ENCODE data around the gene LMAN1. TPM values are rescaled to one million over a fixed set of nuclear protein-coding genes. Genes with fewer than 3 reads are reported as not detected.
A peak's percentile ranks its signal among the peaks of the same experiment; 100 is the strongest.

LMAN1 gene
- total RNA-seq, 1 donor from 2014 or later = 148 TPM

- no peak overlapping the region for H3K27ac Mint-ChIP-seq
- H3K36me3 Mint-ChIP-seq (ENCODE audit: low read depth) = no peaks in the 10 kb centered on the region
- no peak overlapping the region for H3K4me3 Mint-ChIP-seq
- intact Hi-C loops (cut with micrococcal nuclease) = no loop called here
- no peaks in the 10 kb centered on the region for H3K9me3 Mint-ChIP-seq
- peaks cover 8% of the 10 kb centered on the region for H3K4me1 Mint-ChIP-seq
- H3K27me3 Mint-ChIP-seq = peaks cover 12% of the 10 kb centered on the region
- no peak for DNase-seq
Measured at GRCh38 chr18:59380706-59381105, 21.6 kb upstream of the LMAN1 start.

- no peak for DNase-seq
- Mint-ChIP-seq H3K36me3 (ENCODE audit: low read depth) (no peaks in the 10 kb centered on the region), H3K4me1 (peaks cover 8% of the 10 kb centered on the region), H3K27me3 (peaks cover 12% of the 10 kb centered on the region), H3K27ac (no peak overlapping the region), H3K9me3 (no peaks in the 10 kb centered on the region), H3K4me3 (no peak overlapping the region)
- intact Hi-C loops (cut with micrococcal nuclease) = loop anchor here (2.0 kb wide), 1 partner anchor 21 kb away; the partner anchor contains the start of gene LMAN1
Measured at GRCh38 chr18:59379772-59380522, 20.9 kb upstream of the LMAN1 start.

- H3K27me3 Mint-ChIP-seq = peaks cover 13% of the 10 kb centered on the region
- no peaks in the 10 kb centered on the region for H3K9me3 Mint-ChIP-seq
- DNase-seq = no peak
- H3K36me3 Mint-ChIP-seq (ENCODE audit: low read depth) = no peaks in the 10 kb centered on the region
- H3K4me3 Mint-ChIP-seq = no peak overlapping the region
- peaks cover 8% of the 10 kb centered on the region for H3K4me1 Mint-ChIP-seq
- intact Hi-C loops (cut with micrococcal nuclease) = loop anchor here (2.0 kb wide), 1 partner anchor 19 kb away; the partner anchor contains the start of gene LMAN1
- H3K27ac Mint-ChIP-seq = no peak overlapping the region
Measured at GRCh38 chr18:59377613-59378337, 18.7 kb upstream of the LMAN1 start.

- no peak for DNase-seq
- H3K27me3 Mint-ChIP-seq = peaks cover 16% of the 10 kb centered on the region
- H3K4me3 Mint-ChIP-seq = no peak overlapping the region
- H3K4me1 Mint-ChIP-seq = peaks cover 8% of the 10 kb centered on the region
- no peaks in the 10 kb centered on the region for H3K9me3 Mint-ChIP-seq
- intact Hi-C loops (cut with micrococcal nuclease) = no loop called here
- H3K27ac Mint-ChIP-seq = no peak overlapping the region
- H3K36me3 Mint-ChIP-seq (ENCODE audit: low read depth) = no peaks in the 10 kb centered on the region
Measured at GRCh38 chr18:59376351-59376935, 17.4 kb upstream of the LMAN1 start.

- no peak for DNase-seq
- Mint-ChIP-seq H3K27me3 (peaks cover 14% of the 10 kb centered on the region), H3K9me3 (no peaks in the 10 kb centered on the region), H3K36me3 (ENCODE audit: low read depth) (no peaks in the 10 kb centered on the region), H3K4me1 (peaks cover 8% of the 10 kb centered on the region), H3K27ac (no peak overlapping the region), H3K4me3 (no peak overlapping the region)
- intact Hi-C loops (cut with micrococcal nuclease) = no loop called here
Measured at GRCh38 chr18:59374128-59374527, 15.1 kb upstream of the LMAN1 start.

- Mint-ChIP-seq H3K36me3 (ENCODE audit: low read depth) (no peaks in the 10 kb centered on the region), H3K27ac (no peak overlapping the region), H3K4me3 (no peak overlapping the region), H3K9me3 (no peaks in the 10 kb centered on the region), H3K4me1 (peaks cover 6% of the 10 kb centered on the region), H3K27me3 (peaks cover 9% of the 10 kb centered on the region)
- intact Hi-C loops (cut with micrococcal nuclease) = no loop called here
- no peak for DNase-seq
Measured at GRCh38 chr18:59372975-59373374, 13.9 kb upstream of the LMAN1 start.

- Mint-ChIP-seq H3K27ac (no peak overlapping the region), H3K36me3 (ENCODE audit: low read depth) (peaks cover 12% of the 10 kb centered on the region), H3K27me3 (peaks cover 11% of the 10 kb centered on the region), H3K9me3 (no peaks in the 10 kb centered on the region), H3K4me3 (peak overlapping the region; percentile 34), H3K4me1 (peaks cover 30% of the 10 kb centered on the region)
- no peak for DNase-seq
- intact Hi-C loops (cut with micrococcal nuclease) = no loop called here
Measured at GRCh38 chr18:59360381-59360780, 1.3 kb upstream of the LMAN1 start.

- H3K4me1 Mint-ChIP-seq = peaks cover 33% of the 10 kb centered on the region
- peaks cover 20% of the 10 kb centered on the region for H3K36me3 Mint-ChIP-seq (ENCODE audit: low read depth)
- H3K27ac Mint-ChIP-seq = peak overlapping the region; percentile 37
- peaks cover 10% of the 10 kb centered on the region for H3K27me3 Mint-ChIP-seq
- intact Hi-C loops (cut with micrococcal nuclease) = loop anchor here (2.0 to 10.0 kb wide), 7 partner anchors 19 to 1525 kb away; partner anchors contain the start of genes MALT1 and RAX
- no peak for DNase-seq
- H3K4me3 Mint-ChIP-seq = peak overlapping the region; percentile 79
- no peaks in the 10 kb centered on the region for H3K9me3 Mint-ChIP-seq
Measured at GRCh38 chr18:59359576-59359952, 499 bp upstream of the LMAN1 start.

- Mint-ChIP-seq H3K27me3 (peaks cover 2% of the 10 kb centered on the region), H3K4me3 (peak overlapping the region; percentile 88), H3K27ac (peak overlapping the region; percentile 90), H3K4me1 (peaks cover 35% of the 10 kb centered on the region), H3K9me3 (no peaks in the 10 kb centered on the region), H3K36me3 (ENCODE audit: low read depth) (peaks cover 23% of the 10 kb centered on the region)
- no peak for DNase-seq
- intact Hi-C loops (cut with micrococcal nuclease) = loop anchor here (1.0 to 10.0 kb wide), 9 partner anchors 17 to 1524 kb away; partner anchors contain the start of genes MALT1, RAX and SEC11C
Measured at GRCh38 chr18:59358414-59358711, 702 bp downstream of the LMAN1 start.

GRCh38 chr18:59357928-59358327 lies 1.1 kb downstream of the LMAN1 start:
- Mint-ChIP-seq H3K9me3 (no peaks in the 10 kb centered on the region), H3K4me3 (peak overlapping the region; percentile 88), H3K27me3 (no peaks in the 10 kb centered on the region), H3K27ac (peak overlapping the region; percentile 90), H3K36me3 (ENCODE audit: low read depth) (peaks cover 28% of the 10 kb centered on the region), H3K4me1 (peaks cover 40% of the 10 kb centered on the region)
- peak; percentile 67 for DNase-seq
- intact Hi-C loops (cut with micrococcal nuclease) = loop anchor here (1.0 to 10.0 kb wide), 9 partner anchors 17 to 1523 kb away; partner anchors contain the start of genes MALT1, RAX and SEC11C

GRCh38 chr18:59354731-59355130 lies 4.3 kb downstream of the LMAN1 start:
- Mint-ChIP-seq H3K27ac (no peak overlapping the region), H3K9me3 (no peaks in the 10 kb centered on the region), H3K27me3 (no peaks in the 10 kb centered on the region), H3K36me3 (ENCODE audit: low read depth) (peaks cover 52% of the 10 kb centered on the region), H3K4me1 (peaks cover 51% of the 10 kb centered on the region), H3K4me3 (no peak overlapping the region)
- intact Hi-C loops (cut with micrococcal nuclease) = loop anchor here (5.0 to 10.0 kb wide), 5 partner anchors 48 to 1520 kb away; partner anchors contain the start of genes MALT1 and RAX
- DNase-seq = no peak

- peaks cover 50% of the 10 kb centered on the region for H3K4me1 Mint-ChIP-seq
- intact Hi-C loops (cut with micrococcal nuclease) = loop anchor here (10.0 kb wide), 3 partner anchors 678 to 1518 kb away; partner anchors contain the start of gene MALT1
- peak overlapping the region; percentile 60 for H3K27ac Mint-ChIP-seq
- H3K9me3 Mint-ChIP-seq = no peaks in the 10 kb centered on the region
- no peak for DNase-seq
- no peak overlapping the region for H3K4me3 Mint-ChIP-seq
- H3K27me3 Mint-ChIP-seq = no peaks in the 10 kb centered on the region
- H3K36me3 Mint-ChIP-seq (ENCODE audit: low read depth) = peaks cover 65% of the 10 kb centered on the region
Measured at GRCh38 chr18:59353079-59353680, 5.9 kb downstream of the LMAN1 start.

- no peak for DNase-seq
- H3K4me1 Mint-ChIP-seq = peaks cover 45% of the 10 kb centered on the region
- H3K4me3 Mint-ChIP-seq = peak overlapping the region; percentile 10
- peaks cover 68% of the 10 kb centered on the region for H3K36me3 Mint-ChIP-seq (ENCODE audit: low read depth)
- intact Hi-C loops (cut with micrococcal nuclease) = loop anchor here (10.0 kb wide), 3 partner anchors 678 to 1518 kb away; partner anchors contain the start of gene MALT1
- no peaks in the 10 kb centered on the region for H3K27me3 Mint-ChIP-seq
- H3K9me3 Mint-ChIP-seq = no peaks in the 10 kb centered on the region
- peak overlapping the region; percentile 76 for H3K27ac Mint-ChIP-seq
Measured at GRCh38 chr18:59352250-59352855, 6.7 kb downstream of the LMAN1 start.

Data from activated CD4-positive, alpha-beta T cell treated with anti-CD3 and anti-CD28 coated beads, Interleukin-2, amount 10 ng/mL, durations not matched to agents 24 days and 14 days (primary cell).